ENCODE measurements around the gene KLHL26. TPM values are rescaled to one million over a fixed set of nuclear protein-coding genes. Genes with fewer than 3 reads are reported as not detected.

The KLHL26 gene
- polyA plus RNA-seq, 1 donor from 2014 or later, result 4.7 TPM

DNA sequence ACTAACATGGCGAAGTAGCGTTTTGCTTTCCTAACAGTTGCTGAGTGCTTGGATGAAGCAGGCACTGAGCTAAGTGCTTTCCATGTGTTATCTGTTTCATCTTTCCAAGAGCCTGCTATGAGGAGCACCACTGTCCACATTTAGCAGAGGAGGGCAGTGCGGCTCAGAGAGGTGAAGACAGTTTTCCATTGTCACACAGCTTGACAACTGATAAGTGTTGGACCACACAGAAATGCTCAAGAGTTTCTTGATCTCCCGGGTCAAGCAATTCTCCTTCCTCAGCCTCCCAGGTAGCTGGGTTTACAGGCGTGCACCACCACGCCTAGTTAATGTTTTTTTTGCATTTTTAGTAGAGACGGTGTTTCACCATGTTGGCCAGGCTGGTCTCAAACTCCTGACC is 39.9 kb downstream of the KLHL26 start:
- Histone ChIP-seq H3K4me2 (ENCODE audit: low read length) (no peak overlapping the region), H3F3A (ENCODE audit: insufficient read depth, low read length, poor library complexity, severe bottlenecking) (no peaks in the 10 kb centered on the region), H3K36me3 (ENCODE audit: insufficient read depth, low read length) (no peaks in the 10 kb centered on the region), H3K79me2 (replicated peaks; ENCODE audit: insufficient read depth, low read length) (no peaks in the 10 kb centered on the region), H2AFZ (ENCODE audit: low read depth, low read length) (no peak overlapping the region), H4K20me1 (ENCODE audit: insufficient read depth) (no peaks in the 10 kb centered on the region), H3K4me3 (ENCODE audit: low read length) (no peak overlapping the region), H3K27me3 (ENCODE audit: insufficient read depth, low read depth, low read length) (no peaks in the 10 kb centered on the region), H3K9me3 (ENCODE audit: low read length) (no peaks in the 10 kb centered on the region), H3K9me2 (ENCODE audit: insufficient read depth, low read length) (no peaks in the 10 kb centered on the region), H3K9ac (ENCODE audit: low read length) (no peak overlapping the region), H3K27ac (ENCODE audit: low read length) (no peak overlapping the region)
- no peak for TF ChIP-seq EZH2 (IDR thresholded peaks at IDR 0.05; ENCODE audit: borderline replicate concordance, insufficient read depth, low read length, poor library complexity, severe bottlenecking)
- TF ChIP-seq, protein P1, sequence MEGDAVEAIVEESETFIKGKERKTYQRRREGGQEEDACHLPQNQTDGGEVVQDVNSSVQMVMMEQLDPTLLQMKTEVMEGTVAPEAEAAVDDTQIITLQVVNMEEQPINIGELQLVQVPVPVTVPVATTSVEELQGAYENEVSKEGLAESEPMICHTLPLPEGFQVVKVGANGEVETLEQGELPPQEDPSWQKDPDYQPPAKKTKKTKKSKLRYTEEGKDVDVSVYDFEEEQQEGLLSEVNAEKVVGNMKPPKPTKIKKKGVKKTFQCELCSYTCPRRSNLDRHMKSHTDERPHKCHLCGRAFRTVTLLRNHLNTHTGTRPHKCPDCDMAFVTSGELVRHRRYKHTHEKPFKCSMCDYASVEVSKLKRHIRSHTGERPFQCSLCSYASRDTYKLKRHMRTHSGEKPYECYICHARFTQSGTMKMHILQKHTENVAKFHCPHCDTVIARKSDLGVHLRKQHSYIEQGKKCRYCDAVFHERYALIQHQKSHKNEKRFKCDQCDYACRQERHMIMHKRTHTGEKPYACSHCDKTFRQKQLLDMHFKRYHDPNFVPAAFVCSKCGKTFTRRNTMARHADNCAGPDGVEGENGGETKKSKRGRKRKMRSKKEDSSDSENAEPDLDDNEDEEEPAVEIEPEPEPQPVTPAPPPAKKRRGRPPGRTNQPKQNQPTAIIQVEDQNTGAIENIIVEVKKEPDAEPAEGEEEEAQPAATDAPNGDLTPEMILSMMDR (IDR thresholded peaks at IDR 0.05; ENCODE audit: poor library complexity, severe bottlenecking), result no peak
- TF ChIP-seq TAF1 (IDR thresholded peaks at IDR 0.05; ENCODE audit: low read depth), result no peak
- no peak for TF ChIP-seq POLR2AphosphoS5 (IDR thresholded peaks at IDR 0.05)
- no peak for TF ChIP-seq SMC3 (conservative IDR thresholded peaks at IDR 0.05; ENCODE audit: poor library complexity)
- no peak for TF ChIP-seq RAD21 (conservative IDR thresholded peaks at IDR 0.05)
- TF ChIP-seq MXI1 (conservative IDR thresholded peaks at IDR 0.05; ENCODE audit: poor library complexity, severe bottlenecking), result no peak
- TF ChIP-seq EP300 (conservative IDR thresholded peaks at IDR 0.05; ENCODE audit: poor library complexity, severe bottlenecking), result no peak
- TF ChIP-seq, protein P2, sequence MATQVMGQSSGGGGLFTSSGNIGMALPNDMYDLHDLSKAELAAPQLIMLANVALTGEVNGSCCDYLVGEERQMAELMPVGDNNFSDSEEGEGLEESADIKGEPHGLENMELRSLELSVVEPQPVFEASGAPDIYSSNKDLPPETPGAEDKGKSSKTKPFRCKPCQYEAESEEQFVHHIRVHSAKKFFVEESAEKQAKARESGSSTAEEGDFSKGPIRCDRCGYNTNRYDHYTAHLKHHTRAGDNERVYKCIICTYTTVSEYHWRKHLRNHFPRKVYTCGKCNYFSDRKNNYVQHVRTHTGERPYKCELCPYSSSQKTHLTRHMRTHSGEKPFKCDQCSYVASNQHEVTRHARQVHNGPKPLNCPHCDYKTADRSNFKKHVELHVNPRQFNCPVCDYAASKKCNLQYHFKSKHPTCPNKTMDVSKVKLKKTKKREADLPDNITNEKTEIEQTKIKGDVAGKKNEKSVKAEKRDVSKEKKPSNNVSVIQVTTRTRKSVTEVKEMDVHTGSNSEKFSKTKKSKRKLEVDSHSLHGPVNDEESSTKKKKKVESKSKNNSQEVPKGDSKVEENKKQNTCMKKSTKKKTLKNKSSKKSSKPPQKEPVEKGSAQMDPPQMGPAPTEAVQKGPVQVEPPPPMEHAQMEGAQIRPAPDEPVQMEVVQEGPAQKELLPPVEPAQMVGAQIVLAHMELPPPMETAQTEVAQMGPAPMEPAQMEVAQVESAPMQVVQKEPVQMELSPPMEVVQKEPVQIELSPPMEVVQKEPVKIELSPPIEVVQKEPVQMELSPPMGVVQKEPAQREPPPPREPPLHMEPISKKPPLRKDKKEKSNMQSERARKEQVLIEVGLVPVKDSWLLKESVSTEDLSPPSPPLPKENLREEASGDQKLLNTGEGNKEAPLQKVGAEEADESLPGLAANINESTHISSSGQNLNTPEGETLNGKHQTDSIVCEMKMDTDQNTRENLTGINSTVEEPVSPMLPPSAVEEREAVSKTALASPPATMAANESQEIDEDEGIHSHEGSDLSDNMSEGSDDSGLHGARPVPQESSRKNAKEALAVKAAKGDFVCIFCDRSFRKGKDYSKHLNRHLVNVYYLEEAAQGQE (IDR thresholded peaks at IDR 0.05; ENCODE audit: borderline replicate concordance), result no peak

DNA sequence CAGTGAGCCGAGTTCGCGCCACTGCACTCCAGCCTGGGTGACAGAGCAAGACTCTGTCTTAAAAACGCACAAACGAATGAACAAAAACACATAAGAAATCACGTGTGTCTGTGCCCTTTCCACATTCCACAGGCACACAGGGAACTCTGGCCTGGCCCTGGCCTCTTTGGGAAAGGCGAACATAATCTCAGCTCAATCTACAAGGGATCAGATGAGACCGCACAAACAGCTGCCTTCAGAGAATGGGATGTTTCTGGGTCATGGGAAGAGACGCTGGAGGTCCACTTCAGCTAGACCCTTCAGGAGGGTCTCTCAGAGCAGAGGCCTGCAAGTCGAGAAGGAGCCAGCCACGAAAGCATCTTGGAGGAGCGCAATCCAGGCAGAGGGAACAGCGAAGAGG is 40.3 kb downstream of the KLHL26 start:
- H3K9me3 ChIP-seq (ENCODE audit: low read length), result no peaks in the 10 kb centered on the region
- H3K4me2 ChIP-seq (ENCODE audit: low read length), result no peak overlapping the region

More for the DNA sequence above, 40.3 kb downstream of the KLHL26 start:
- Histone ChIP-seq H2AFZ (ENCODE audit: low read depth, low read length) (no peak overlapping the region), H4K20me1 (ENCODE audit: insufficient read depth) (no peaks in the 10 kb centered on the region), H3K4me3 (ENCODE audit: low read length) (no peak overlapping the region), H3F3A (ENCODE audit: insufficient read depth, low read length, poor library complexity, severe bottlenecking) (no peaks in the 10 kb centered on the region), H3K27me3 (ENCODE audit: insufficient read depth, low read depth, low read length) (no peaks in the 10 kb centered on the region), H3K79me2 (replicated peaks; ENCODE audit: insufficient read depth, low read length) (no peaks in the 10 kb centered on the region), H3K9ac (ENCODE audit: low read length) (no peak overlapping the region), H3K27ac (ENCODE audit: low read length) (no peak overlapping the region), H3K9me2 (ENCODE audit: insufficient read depth, low read length) (no peaks in the 10 kb centered on the region), H3K36me3 (ENCODE audit: insufficient read depth, low read length) (no peaks in the 10 kb centered on the region)
- TF ChIP-seq EZH2 (IDR thresholded peaks at IDR 0.05; ENCODE audit: borderline replicate concordance, insufficient read depth, low read length, poor library complexity, severe bottlenecking), result no peak
- TF ChIP-seq, protein P1 (IDR thresholded peaks at IDR 0.05; ENCODE audit: poor library complexity, severe bottlenecking), result no peak
- no peak for TF ChIP-seq MXI1 (conservative IDR thresholded peaks at IDR 0.05; ENCODE audit: poor library complexity, severe bottlenecking)
- no peak for TF ChIP-seq SMC3 (conservative IDR thresholded peaks at IDR 0.05; ENCODE audit: poor library complexity)
- no peak for TF ChIP-seq EP300 (conservative IDR thresholded peaks at IDR 0.05; ENCODE audit: poor library complexity, severe bottlenecking)
- TF ChIP-seq RAD21 (conservative IDR thresholded peaks at IDR 0.05), result no peak
- TF ChIP-seq POLR2AphosphoS5 (IDR thresholded peaks at IDR 0.05), result no peak
- TF ChIP-seq TAF1 (IDR thresholded peaks at IDR 0.05; ENCODE audit: low read depth), result no peak
- TF ChIP-seq, protein P2 (IDR thresholded peaks at IDR 0.05; ENCODE audit: borderline replicate concordance), result no peak

All from neural cell (in vitro differentiated cells).